ENCODE data around the gene HPF1. TPM values are rescaled to one million over a fixed set of nuclear protein-coding genes. Genes with fewer than 3 reads are reported as not detected.
A peak's percentile ranks its signal among the peaks of the same experiment; 100 is the strongest.
"Not testable (repeated sequence)": the region's sequence is repeated elsewhere in the genome, so short reads cannot be mapped to it uniquely, and the experiment has no call there.

Gene HPF1
- total RNA-seq, 3 donors from 2014 or later, result 11.1 to 23.8 (median 14.1) TPM

- Histone ChIP-seq H3K36me3 (ENCODE audit: low read depth) (no peaks in the 10 kb centered on the region), H3K9me3 (no peaks in the 10 kb centered on the region), H3K4me3 (peak overlapping the region; percentile 60), H3K4me1 (ENCODE audit: low read depth) (peaks cover 12% of the 10 kb centered on the region)
- no peak for TF ChIP-seq CTCF (IDR thresholded peaks at IDR 0.05)
- no peak for ATAC-seq
- peak in 1 of 3 donors; percentile 7 for DNase-seq
- intact Hi-C loops (cut with DNase I, micrococcal nuclease), result no loop called here
These were observed 671 bp downstream of the HPF1 start for GRCh38 chr4:169756971-169757574.

- DNase-seq (no peak), ATAC-seq (no peak)
- no peaks in the 10 kb centered on the region for H3K4me1 ChIP-seq (ENCODE audit: low read depth)
- TF ChIP-seq CTCF (IDR thresholded peaks at IDR 0.05), result no peak
- no peaks in the 10 kb centered on the region for H3K9me3 ChIP-seq
- H3K36me3 ChIP-seq (ENCODE audit: low read depth), result no peaks in the 10 kb centered on the region
- H3K4me3 ChIP-seq, result no peak overlapping the region
- intact Hi-C loops (cut with DNase I, micrococcal nuclease), result no loop called here
These were observed 12.5 kb downstream of the HPF1 start for GRCh38 chr4:169745291-169745690.

GRCh38 chr4:169744601-169745000 lies 13.1 kb downstream of the HPF1 start:
- no peaks in the 10 kb centered on the region for H3K9me3 ChIP-seq
- intact Hi-C loops (cut with DNase I, micrococcal nuclease), result no loop called here
- no peak overlapping the region for H3K4me3 ChIP-seq
- TF ChIP-seq CTCF (IDR thresholded peaks at IDR 0.05), result no peak
- H3K4me1 ChIP-seq (ENCODE audit: low read depth), result no peaks in the 10 kb centered on the region
- no peak for DNase-seq
- no peak for ATAC-seq
- no peaks in the 10 kb centered on the region for H3K36me3 ChIP-seq (ENCODE audit: low read depth)

- no peak for TF ChIP-seq CTCF (IDR thresholded peaks at IDR 0.05)
- ATAC-seq (no peak), DNase-seq (no peak)
- Histone ChIP-seq H3K4me1 (ENCODE audit: low read depth) (no peaks in the 10 kb centered on the region), H3K9me3 (no peaks in the 10 kb centered on the region), H3K36me3 (ENCODE audit: low read depth) (no peaks in the 10 kb centered on the region), H3K4me3 (no peak overlapping the region)
- intact Hi-C loops (cut with DNase I, micrococcal nuclease), result no loop called here
These were observed 16.2 kb downstream of the HPF1 start for GRCh38 chr4:169741569-169741968.

- intact Hi-C loops (cut with DNase I, micrococcal nuclease), result not testable (repeated sequence)
These were observed 19.1 kb downstream of the HPF1 start for GRCh38 chr4:169738604-169739003.

GRCh38 chr4:169730564-169730963 lies 27.2 kb downstream of the HPF1 start:
- no peaks in the 10 kb centered on the region for H3K9me3 ChIP-seq
- H3K36me3 ChIP-seq (ENCODE audit: low read depth), result no peaks in the 10 kb centered on the region
- intact Hi-C loops (cut with DNase I, micrococcal nuclease), result no loop called here
- H3K4me1 ChIP-seq (ENCODE audit: low read depth), result no peaks in the 10 kb centered on the region
- ATAC-seq, result no peak
- no peak overlapping the region for H3K4me3 ChIP-seq
- no peak for TF ChIP-seq CTCF (IDR thresholded peaks at IDR 0.05)
- DNase-seq, result no peak

More at GRCh38 chr4:169738604-169739003, 19.1 kb downstream of the HPF1 start:
- not testable (repeated sequence) for DNase-seq; H3K9me3 ChIP-seq; H3K4me1 ChIP-seq (ENCODE audit: low read depth); H3K4me3 ChIP-seq; ATAC-seq; H3K36me3 ChIP-seq (ENCODE audit: low read depth)
